Suprapubic skin (tissue), 4 donors: ENCODE results near the gene BMP8B. TPM values are rescaled to one million over a fixed set of nuclear protein-coding genes. Genes with fewer than 3 reads are reported as not detected.

ENCODE experiments used
- DNase-seq, 2 donors: peaks; one replicate each; pipeline ENCODE4 v3.0.0-alpha.2; 2019; ENCODE audit warnings: low spot score in 2 of 2
- H3K27ac ChIP-seq: fragments of 200-600 bp; sonication (generic); one replicate; pipeline ENCODE4 v1.5.1; 2019
- H3K27me3 ChIP-seq: fragments of 200-600 bp; sonication (generic); one replicate; pipeline ENCODE4 v1.5.1; 2019
- H3K36me3 ChIP-seq: fragments of 200-600 bp; sonication (generic); one replicate; pipeline ENCODE4 v1.5.1; 2019
- H3K4me1 ChIP-seq: fragments of 200-600 bp; sonication (generic); one replicate; pipeline ENCODE4 v1.5.1; 2019
- H3K4me3 ChIP-seq: fragments of 200-600 bp; sonication (generic); one replicate; pipeline ENCODE4 v1.5.1; 2019; ENCODE audit warnings: mild to moderate bottlenecking
- H3K9me3 ChIP-seq: fragments of 200-600 bp; sonication (generic); one replicate; pipeline ENCODE4 v1.5.1; 2019
- CTCF ChIP-seq, 2 donors: fragments of 200-600 bp in 1 of 2; fragments of 450-650 bp in 1 of 2; sonication (generic) in 1 of 2; IDR thresholded peaks; one replicate each; pipeline ENCODE4 v1.5.1; 2016 to 2019; ENCODE audit warnings: antibody characterized with exemption in 2 of 2, mild to moderate bottlenecking in 1 of 2, moderate library complexity in 1 of 2
- EP300 ChIP-seq: sonication (generic); formaldehyde crosslinking; IDR thresholded peaks from one replicate; pipeline ENCODE4 v1.6.1; 2017; ENCODE audit warnings: antibody characterized with exemption
- POLR2A ChIP-seq, 2 donors: fragments of 450-650 bp; IDR thresholded peaks; one replicate each; pipeline ENCODE4 v1.6.1; 2017; ENCODE audit warnings: antibody characterized with exemption in 2 of 2, mild to moderate bottlenecking in 2 of 2, moderate library complexity in 2 of 2
- POLR2AphosphoS5 ChIP-seq, 3 donors: sonication (generic); formaldehyde crosslinking; IDR thresholded peaks; one replicate each; pipeline ENCODE4 v1.6.1; 2017; ENCODE audit warnings: antibody characterized with exemption in 3 of 3
- WGBS: methylation state at CpG from one replicate; pipeline ENCODE4 v1.1.5; 2018; 5-methylcytosine and 5-hydroxymethylcytosine counted together
- total RNA-seq, 4 donors: library from RNA; depleted of rRNA; stranded (reverse); fragments of >200 nt; gene quantifications; one replicate each; pipeline ENCODE4 v1.1.0, GENCODE V29; 2016

The BMP8B gene
- total RNA-seq, 4 donors from 2014 or later, result 0.83 to 3.5 (median 2.1) TPM

GRCh38 chr1:39729030-39729429, 59.6 kb downstream of the BMP8B start:
- H3K9me3 ChIP-seq, result no peaks in the 10 kb centered on the region
- no peaks in the 10 kb centered on the region for H3K36me3 ChIP-seq
- no peak for DNase-seq
- WGBS, result 53% methylated on average over 3 of the region's 3 CpGs
- peaks cover 81% of the 10 kb centered on the region for H3K27me3 ChIP-seq
- no peak overlapping the region for H3K4me3 ChIP-seq
- TF ChIP-seq POLR2AphosphoS5 (IDR thresholded peaks at IDR 0.05), result no peak
- TF ChIP-seq POLR2A (IDR thresholded peaks at IDR 0.05), result no peak
- no peak for TF ChIP-seq CTCF (IDR thresholded peaks at IDR 0.05)
- no peak for TF ChIP-seq EP300
- no peak overlapping the region for H3K27ac ChIP-seq
- H3K4me1 ChIP-seq, result no peaks in the 10 kb centered on the region

GRCh38 chr1:39727932-39728317, 60.7 kb downstream of the BMP8B start:
- H3K36me3 ChIP-seq, result no peaks in the 10 kb centered on the region
- TF ChIP-seq POLR2AphosphoS5 (IDR thresholded peaks at IDR 0.05) (no peak), EP300 (no peak), POLR2A (IDR thresholded peaks at IDR 0.05) (no peak), CTCF (IDR thresholded peaks at IDR 0.05) (no peak)
- H3K27ac ChIP-seq, result no peak overlapping the region
- 67% methylated on average over 14 of the region's 14 CpGs for WGBS
- H3K4me1 ChIP-seq, result no peaks in the 10 kb centered on the region
- no peaks in the 10 kb centered on the region for H3K9me3 ChIP-seq
- DNase-seq, result no peak
- no peak overlapping the region for H3K4me3 ChIP-seq
- H3K27me3 ChIP-seq, result peaks cover 73% of the 10 kb centered on the region

- no peak for DNase-seq
- no peaks in the 10 kb centered on the region for H3K9me3 ChIP-seq
- H3K36me3 ChIP-seq, result no peaks in the 10 kb centered on the region
- 46% methylated on average over 10 of the region's 10 CpGs for WGBS
- TF ChIP-seq POLR2AphosphoS5 (IDR thresholded peaks at IDR 0.05) (no peak), POLR2A (IDR thresholded peaks at IDR 0.05) (no peak), EP300 (no peak), CTCF (IDR thresholded peaks at IDR 0.05) (no peak)
- H3K4me1 ChIP-seq, result no peaks in the 10 kb centered on the region
- no peak overlapping the region for H3K4me3 ChIP-seq
- peaks cover 69% of the 10 kb centered on the region for H3K27me3 ChIP-seq
- no peak overlapping the region for H3K27ac ChIP-seq
Observed at GRCh38 chr1:39727221-39727931, 61.3 kb downstream of the BMP8B start.

GRCh38 chr1:39726600-39726999, 62.1 kb downstream of the BMP8B start:
- Histone ChIP-seq H3K27me3 (peaks cover 62% of the 10 kb centered on the region), H3K9me3 (no peaks in the 10 kb centered on the region), H3K4me3 (no peak overlapping the region), H3K36me3 (no peaks in the 10 kb centered on the region), H3K4me1 (no peaks in the 10 kb centered on the region), H3K27ac (no peak overlapping the region)
- TF ChIP-seq POLR2A (IDR thresholded peaks at IDR 0.05) (no peak), EP300 (no peak), POLR2AphosphoS5 (IDR thresholded peaks at IDR 0.05) (no peak), CTCF (IDR thresholded peaks at IDR 0.05) (no peak)
- no peak for DNase-seq
- 73% methylated on average over 3 of the region's 3 CpGs for WGBS

- WGBS, result 35% methylated on average over 2 of the region's 2 CpGs
- Histone ChIP-seq H3K36me3 (no peaks in the 10 kb centered on the region), H3K27me3 (peaks cover 41% of the 10 kb centered on the region), H3K4me1 (peaks cover 3% of the 10 kb centered on the region), H3K9me3 (no peaks in the 10 kb centered on the region), H3K4me3 (no peak overlapping the region), H3K27ac (no peak overlapping the region)
- TF ChIP-seq POLR2A (IDR thresholded peaks at IDR 0.05), result no peak
- no peak for TF ChIP-seq POLR2AphosphoS5 (IDR thresholded peaks at IDR 0.05)
- no peak for DNase-seq
Observed at GRCh38 chr1:39722495-39722894, 66.2 kb downstream of the BMP8B start.

GRCh38 chr1:39721664-39722063, 67.0 kb downstream of the BMP8B start:
- Histone ChIP-seq H3K9me3 (no peaks in the 10 kb centered on the region), H3K36me3 (no peaks in the 10 kb centered on the region), H3K27me3 (peaks cover 36% of the 10 kb centered on the region), H3K27ac (no peak overlapping the region), H3K4me3 (no peak overlapping the region), H3K4me1 (peaks cover 3% of the 10 kb centered on the region)
- TF ChIP-seq POLR2A (IDR thresholded peaks at IDR 0.05) (no peak), EP300 (no peak), CTCF (IDR thresholded peaks at IDR 0.05) (no peak), POLR2AphosphoS5 (IDR thresholded peaks at IDR 0.05) (no peak)
- DNase-seq, result no peak
